ENCODE measurements around the gene PGM1. TPM values are rescaled to one million over a fixed set of nuclear protein-coding genes. Genes with fewer than 3 reads are reported as not detected.

PGM1 gene
- total and polyA plus RNA-seq, 2 donors (not counting 3 experiments of a cell fraction or from before 2014, with no cell fraction given): 9.3 to 21.0 TPM

- Histone ChIP-seq H3K4me1 (ENCODE audit: control insufficient read depth, extremely low read depth, insufficient read depth, low read length) (no peaks in the 10 kb centered on the region), H3K79me2 (ENCODE audit: control insufficient read depth, insufficient read depth, low read length) (no peaks in the 10 kb centered on the region), H3K9me3 (replicated peaks; ENCODE audit: control insufficient read depth, insufficient read depth, low read length) (no peaks in the 10 kb centered on the region), H3K4me2 (ENCODE audit: insufficient read depth, low read length) (no peak overlapping the region), H2AFZ (ENCODE audit: low read depth, low read length) (no peak overlapping the region), H3K9ac (replicated peaks; ENCODE audit: extremely low read depth, insufficient read depth, low read length) (no peak overlapping the region), H4K20me1 (replicated peaks; ENCODE audit: control insufficient read depth, extremely low read depth, insufficient read depth, low read length) (no peaks in the 10 kb centered on the region), H3K27ac (ENCODE audit: insufficient read depth, low read depth, low read length) (no peak overlapping the region), H3K4me3 (replicated peaks in 1 of 3; ENCODE audit: insufficient read depth in 1 of 3, low read depth in 1 of 3, low read length in 3 of 3) (no peak overlapping the region), H3K36me3 (ENCODE audit: control insufficient read depth in 2 of 2, extremely low read depth in 1 of 2, insufficient read depth in 2 of 2, low read length in 2 of 2) (no peaks in the 10 kb centered on the region), H3K9me1 (replicated peaks; ENCODE audit: control insufficient read depth, extremely low read depth, insufficient read depth, low read length) (no peaks in the 10 kb centered on the region), H3K27me3 (ENCODE audit: control insufficient read depth in 2 of 2, insufficient read depth in 2 of 2, low read length in 2 of 2) (peaks cover 0 to 6% of the 10 kb centered on the region in 2 experiments)
- BruUV-seq (replicated peaks): no TSS peak
- CTCF ChIA-PET: interaction anchor here (1.1 to 1.2 kb wide), 2 partner anchors 13 to 565 kb away, joined by 3 read pairs; no protein-coding TSS in a partner anchor
- DNase-seq (ENCODE audit: low read depth, low spot score): no peak
- POLR2A ChIA-PET: no interaction called here
- TF ChIP-seq, protein P1, sequence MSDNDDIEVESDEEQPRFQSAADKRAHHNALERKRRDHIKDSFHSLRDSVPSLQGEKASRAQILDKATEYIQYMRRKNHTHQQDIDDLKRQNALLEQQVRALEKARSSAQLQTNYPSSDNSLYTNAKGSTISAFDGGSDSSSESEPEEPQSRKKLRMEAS (IDR thresholded peaks at IDR 0.05; ENCODE audit: insufficient read depth, insufficient read length): no peak
- TF ChIP-seq EZH2 (IDR thresholded peaks at IDR 0.05; ENCODE audit: borderline replicate concordance, low read depth, low read length, severe bottlenecking): no peak
- no peak for TF ChIP-seq FOS (IDR thresholded peaks at IDR 0.05; ENCODE audit: borderline replicate concordance, insufficient read depth, low read length)
- no peak for TF ChIP-seq JUN (IDR thresholded peaks at IDR 0.05; ENCODE audit: borderline replicate concordance, insufficient read depth, insufficient read length, low read depth)
- TF ChIP-seq MYC (IDR thresholded peaks at IDR 0.05; ENCODE audit: low read depth, low read length): no peak
- TF ChIP-seq, protein P2, sequence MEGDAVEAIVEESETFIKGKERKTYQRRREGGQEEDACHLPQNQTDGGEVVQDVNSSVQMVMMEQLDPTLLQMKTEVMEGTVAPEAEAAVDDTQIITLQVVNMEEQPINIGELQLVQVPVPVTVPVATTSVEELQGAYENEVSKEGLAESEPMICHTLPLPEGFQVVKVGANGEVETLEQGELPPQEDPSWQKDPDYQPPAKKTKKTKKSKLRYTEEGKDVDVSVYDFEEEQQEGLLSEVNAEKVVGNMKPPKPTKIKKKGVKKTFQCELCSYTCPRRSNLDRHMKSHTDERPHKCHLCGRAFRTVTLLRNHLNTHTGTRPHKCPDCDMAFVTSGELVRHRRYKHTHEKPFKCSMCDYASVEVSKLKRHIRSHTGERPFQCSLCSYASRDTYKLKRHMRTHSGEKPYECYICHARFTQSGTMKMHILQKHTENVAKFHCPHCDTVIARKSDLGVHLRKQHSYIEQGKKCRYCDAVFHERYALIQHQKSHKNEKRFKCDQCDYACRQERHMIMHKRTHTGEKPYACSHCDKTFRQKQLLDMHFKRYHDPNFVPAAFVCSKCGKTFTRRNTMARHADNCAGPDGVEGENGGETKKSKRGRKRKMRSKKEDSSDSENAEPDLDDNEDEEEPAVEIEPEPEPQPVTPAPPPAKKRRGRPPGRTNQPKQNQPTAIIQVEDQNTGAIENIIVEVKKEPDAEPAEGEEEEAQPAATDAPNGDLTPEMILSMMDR (IDR thresholded peaks at IDR 0.05; ENCODE audit: extremely low read depth in 1 of 2, insufficient read depth in 1 of 2, low read depth in 1 of 2, low read length in 2 of 2): no peak
- intact Hi-C loops (cut with micrococcal nuclease): no loop called here
- no peak for FAIRE-seq
- dilution Hi-C loops (cut with MboI; ENCODE audit: extremely low pct_ligation_motif_present, low sequenced_read_pairs): loop anchor here (25.0 kb wide), 1 partner anchor 458 kb away; no protein-coding TSS in a partner anchor
These were observed 85.9 kb downstream of the PGM1 start for GRCh38 chr1:63679076-63679475.

Data from endothelial cell of umbilical vein (primary cell).